ENCODE measurements around the gene MRPL2.

The MRPL2 gene

GRCh38 chr6:43074847-43075669, 15.8 kb upstream of the MRPL2 start:
- intact Hi-C loops (cut with DNase I; ENCODE audit: low total_unique reads): loop anchor here (10.0 kb wide), 1 partner anchor 60 kb away; no protein-coding TSS in a partner anchor
- H3K27me3 ChIP-seq: peaks cover 0 to 22% of the 10 kb centered on the region in 2 donors

GRCh38 chr6:43070028-43070632, 10.9 kb upstream of the MRPL2 start:
- TF ChIP-seq CTCF (IDR thresholded peaks at IDR 0.05): peak in 1 of 2 experiments; percentile 20
- no peak overlapping the region for H3K27ac ChIP-seq
- no peak for DNase-seq
- intact Hi-C loops (cut with DNase I; ENCODE audit: low total_unique reads): loop anchor here (10.0 kb wide), 1 partner anchor 65 kb away; no protein-coding TSS in a partner anchor
- peaks cover 0 to under 1% (median 0%) of the 10 kb centered on the region in 4 donors for H3K4me1 ChIP-seq
- peaks cover 46 to 90% (median 64%) of the 10 kb centered on the region in 3 donors for H3K36me3 ChIP-seq
- no peak overlapping the region for H3K4me3 ChIP-seq
- H3K9me3 ChIP-seq: no peaks in the 10 kb centered on the region
- peaks cover 0 to under 1% of the 10 kb centered on the region in 2 donors for H3K27me3 ChIP-seq

More at GRCh38 chr6:43074847-43075669, 15.8 kb upstream of the MRPL2 start:
- Histone ChIP-seq H3K4me3 (no peak overlapping the region), H3K27ac (no peak overlapping the region), H3K4me1 (peaks cover 0 to 23% (median 12%) of the 10 kb centered on the region in 4 donors), H3K9me3 (no peaks in the 10 kb centered on the region), H3K36me3 (peaks cover 30 to 52% (median 43%) of the 10 kb centered on the region in 3 donors)
- TF ChIP-seq CTCF (IDR thresholded peaks at IDR 0.05): no peak
- DNase-seq: no peak

GRCh38 chr6:43062818-43063217, 3.6 kb upstream of the MRPL2 start:
- no peak overlapping the region for H3K4me3 ChIP-seq
- H3K4me1 ChIP-seq: peaks cover 4 to 27% (median 21%) of the 10 kb centered on the region in 4 donors
- DNase-seq: peak in 1 of 2 donors; percentile 39
- H3K27ac ChIP-seq: no peak overlapping the region
- intact Hi-C loops (cut with DNase I; ENCODE audit: low total_unique reads): no loop called here
- no peaks in the 10 kb centered on the region for H3K27me3 ChIP-seq
- no peak for TF ChIP-seq CTCF (IDR thresholded peaks at IDR 0.05)
- H3K36me3 ChIP-seq: peaks cover 16 to 55% (median 30%) of the 10 kb centered on the region in 3 donors
- no peaks in the 10 kb centered on the region for H3K9me3 ChIP-seq

GRCh38 chr6:43061861-43062260, 2.6 kb upstream of the MRPL2 start:
- Histone ChIP-seq H3K4me3 (no peak overlapping the region), H3K27ac (no peak overlapping the region), H3K9me3 (no peaks in the 10 kb centered on the region), H3K27me3 (no peaks in the 10 kb centered on the region), H3K4me1 (peaks cover 4 to 30% (median 21%) of the 10 kb centered on the region in 4 donors), H3K36me3 (peaks cover 13 to 60% (median 35%) of the 10 kb centered on the region in 3 donors)
- intact Hi-C loops (cut with DNase I; ENCODE audit: low total_unique reads): no loop called here
- no peak for DNase-seq
- TF ChIP-seq CTCF (IDR thresholded peaks at IDR 0.05): no peak

- H3K27me3 ChIP-seq: no peaks in the 10 kb centered on the region
- no peak for DNase-seq
- H3K9me3 ChIP-seq: no peaks in the 10 kb centered on the region
- H3K27ac ChIP-seq: peak overlapping the region in 1 of 2 donors; percentile 91
- peaks cover 5 to 60% (median 35%) of the 10 kb centered on the region in 3 donors for H3K36me3 ChIP-seq
- intact Hi-C loops (cut with DNase I; ENCODE audit: low total_unique reads): no loop called here
- H3K4me3 ChIP-seq: peak overlapping the region; percentile 76 to 92
- TF ChIP-seq CTCF (IDR thresholded peaks at IDR 0.05): no peak
- H3K4me1 ChIP-seq: peaks cover 4 to 30% (median 21%) of the 10 kb centered on the region in 4 donors
These were observed 1.8 kb upstream of the MRPL2 start for GRCh38 chr6:43060755-43061633.
